Stimulated activated CD4-positive, alpha-beta T cell treated with anti-CD3 and anti-CD28 coated beads, Interleukin-1b, Interleukin-23, amount 100 ng/mL, for 1 hour (primary cell): ENCODE results near the gene IL17A.

Source experiments
- DNase-seq, 2 donors: peaks; one replicate each; pipeline ENCODE4 v3.0.0-alpha.2; 2020; ENCODE audit warnings: low read depth in 2 of 2

IL17A gene

GRCh38 chr6:52216932-52217575, 30.9 kb downstream of the IL17A start:
- DNase-seq = no peak

DNA sequence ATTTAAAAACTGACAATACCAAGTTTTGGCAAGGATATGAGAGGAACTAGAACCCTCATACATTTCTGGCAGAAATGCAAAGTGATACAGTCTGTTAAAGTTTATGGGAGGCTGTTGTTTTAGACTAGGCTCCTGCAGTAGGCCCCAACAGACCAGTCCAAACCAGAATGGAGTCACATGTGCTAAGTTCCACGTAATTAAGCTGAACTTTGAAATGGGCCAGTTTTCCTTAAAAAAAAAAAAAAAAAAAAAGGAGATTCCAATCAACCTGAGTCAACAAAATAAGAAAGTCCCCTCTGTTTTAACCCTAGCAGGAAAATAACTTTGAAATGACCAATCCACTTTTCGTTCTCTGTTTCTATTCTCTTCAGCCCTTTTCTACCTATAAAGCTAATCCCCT, 31.6 kb downstream of the IL17A start:
- no peak for DNase-seq

GRCh38 chr6:52221302-52221701, 35.1 kb downstream of the IL17A start:
- no peak for DNase-seq

DNA sequence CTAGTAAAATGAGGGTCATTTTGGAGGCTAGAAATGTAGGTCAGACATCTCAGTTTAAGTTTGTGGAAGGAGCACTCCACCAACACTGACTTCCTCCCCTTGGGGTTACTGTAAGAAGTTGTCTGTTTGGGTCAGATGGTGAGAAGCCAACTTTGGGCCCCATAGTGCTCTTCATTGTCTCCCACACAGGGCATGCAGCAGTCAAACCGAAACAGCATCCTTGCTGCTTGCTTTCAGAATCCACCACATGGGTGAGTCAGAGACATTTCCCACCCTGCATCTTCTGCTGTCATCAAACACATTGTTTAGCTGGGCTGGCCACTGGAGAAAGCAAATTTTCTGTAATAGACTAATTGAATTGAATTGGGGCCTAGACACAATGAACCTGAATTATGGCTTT, 41.3 kb downstream of the IL17A start:
- DNase-seq = no peak

DNA sequence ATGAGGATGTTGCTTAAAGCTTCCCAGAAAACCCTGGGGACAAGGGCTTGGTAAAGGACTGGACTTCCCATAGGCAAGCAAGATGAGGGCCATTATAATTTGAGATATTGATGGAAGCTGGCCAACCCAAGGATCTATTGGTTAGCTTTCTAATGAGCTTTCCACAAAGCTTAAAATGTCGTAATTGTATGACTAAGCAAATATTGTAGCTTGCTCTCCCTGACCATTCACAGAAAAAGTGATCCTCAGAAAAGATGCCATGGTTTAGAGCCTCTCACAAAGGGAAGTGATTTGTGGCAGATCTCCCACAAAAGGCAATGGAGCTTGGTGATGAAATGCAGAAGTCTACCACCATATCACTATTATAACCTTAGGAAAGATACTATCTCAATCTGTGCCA, 44.5 kb downstream of the IL17A start:
- no peak for DNase-seq

DNA sequence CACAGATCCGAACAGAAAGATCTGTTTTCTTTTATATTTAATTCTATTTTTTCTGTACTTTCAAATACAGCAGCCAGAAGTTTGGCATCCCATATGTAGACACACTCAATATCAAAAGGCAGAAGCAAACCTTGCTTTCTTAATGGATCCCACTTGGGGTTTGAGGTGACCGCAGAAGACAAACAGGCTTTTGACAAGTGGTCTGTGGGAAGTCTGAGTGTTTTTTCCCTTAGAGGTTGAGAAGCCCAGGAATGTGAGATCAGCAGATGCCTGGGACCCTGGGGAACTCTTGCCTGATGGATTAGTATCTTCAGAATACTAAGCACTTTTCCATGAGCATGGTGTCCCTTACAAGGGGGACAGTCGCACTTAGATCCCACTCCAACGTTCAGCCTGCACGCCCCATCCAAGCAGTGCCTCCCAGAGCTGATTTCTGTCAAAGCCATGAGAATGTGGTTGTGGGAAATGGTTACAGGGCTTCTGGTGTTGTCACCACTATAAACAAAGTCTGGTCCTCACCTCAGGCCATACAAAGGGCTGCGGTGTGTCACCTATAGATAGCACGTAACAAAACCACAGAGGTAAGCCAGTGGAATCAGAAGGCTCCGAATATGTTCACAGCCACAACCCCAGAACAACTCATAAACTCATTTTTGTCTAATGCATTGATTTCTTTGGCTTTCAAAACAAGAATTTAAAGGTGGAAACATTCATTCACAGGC, 45.4 kb downstream of the IL17A start:
- no peak for DNase-seq

DNA sequence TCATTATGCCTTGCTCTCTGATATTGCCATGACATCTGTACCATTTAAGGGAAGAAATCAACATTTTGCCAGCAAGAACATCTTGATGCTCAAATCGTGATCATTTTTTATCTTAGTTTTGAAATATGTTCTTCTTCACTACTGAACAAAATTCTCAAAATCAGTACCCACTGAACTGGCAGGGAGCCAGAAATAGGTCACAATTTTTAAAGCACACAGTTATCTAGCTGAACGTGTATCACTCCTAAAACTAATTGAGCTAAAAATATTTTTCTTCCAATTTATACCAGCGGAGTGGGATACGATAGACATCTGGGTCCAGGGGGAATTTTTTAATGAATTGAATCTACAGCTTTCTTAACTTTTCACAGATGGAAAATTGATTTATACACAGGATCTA, 46.8 kb downstream of the IL17A start:
- DNase-seq = no peak

GRCh38 chr6:52233975-52234823, 48.0 kb downstream of the IL17A start:
- no peak for DNase-seq
